Measurements from ENCODE around the gene NDUFB11.

- TF ChIP-seq CTCF (conservative IDR thresholded peaks at IDR 0.05; ENCODE audit: low read length) (no peak), EZH2phosphoT487 (IDR thresholded peaks at IDR 0.05; ENCODE audit: borderline replicate concordance, low read depth, low read length) (no peak)
These were observed 19.9 kb upstream of the NDUFB11 start for GRCh38 chrX:47164420-47164819.

All from OCI-LY7 (cell line).